Sigmoid colon (tissue), 4 donors: Measurements from ENCODE around the gene MYRF.

Source experiments
- CTCF ChIP-seq, 4 experiments: fragments of 450-650 bp in 3 of 4; fragments of 200-600 bp in 1 of 4; IDR thresholded peaks; one replicate each; pipeline ENCODE4 v1.5.1; 2016 to 2019; ENCODE audit warnings: antibody characterized with exemption in 4 of 4, mild to moderate bottlenecking in 3 of 4, moderate library complexity in 2 of 4
- POLR2A ChIP-seq, 2 donors: fragments of 450-650 bp; IDR thresholded peaks; one replicate each; pipeline ENCODE4 v1.6.1; 2016; ENCODE audit warnings: antibody characterized with exemption in 2 of 2, mild to moderate bottlenecking in 2 of 2, moderate library complexity in 2 of 2
- POLR2AphosphoS5 ChIP-seq, 4 donors: sonication (generic); formaldehyde crosslinking; IDR thresholded peaks; one replicate each; pipeline ENCODE4 v1.6.1; 2017; ENCODE audit warnings: antibody characterized with exemption in 4 of 4

DNA sequence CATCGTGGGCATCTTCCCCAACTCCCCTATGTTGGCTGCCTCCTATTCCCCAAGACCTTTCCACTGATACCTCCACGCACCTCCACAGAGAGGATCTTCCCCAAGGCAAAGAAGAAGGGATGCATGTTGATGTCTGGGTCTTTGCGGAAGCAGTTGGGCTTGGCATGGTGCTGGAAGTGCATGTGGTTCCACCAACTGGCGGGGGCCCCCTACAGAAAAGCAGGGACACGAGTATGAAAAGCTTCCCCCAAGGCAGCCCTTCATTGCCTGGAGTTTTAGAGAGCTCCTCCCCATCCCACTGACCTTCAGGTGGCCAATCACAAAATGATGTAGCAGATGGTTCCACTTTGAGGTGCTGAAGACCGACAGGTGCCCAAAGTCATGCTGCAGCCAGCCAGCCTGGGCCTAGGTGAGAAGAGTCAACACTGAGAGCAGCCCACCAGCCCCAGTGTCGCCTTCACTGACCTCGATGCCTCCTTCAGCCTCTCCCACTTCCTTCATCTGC is 58.3 kb downstream of the MYRF start:
- no peak for TF ChIP-seq POLR2A (IDR thresholded peaks at IDR 0.05)
- no peak for TF ChIP-seq CTCF (IDR thresholded peaks at IDR 0.05)
- TF ChIP-seq POLR2AphosphoS5 (IDR thresholded peaks at IDR 0.05): no peak
